ENCODE measurements around the gene POU1F1.
"Not testable (repeated sequence)": the region's sequence is repeated elsewhere in the genome, so short reads cannot be mapped to it uniquely, and the experiment has no call there.

Gene POU1F1, protein sequence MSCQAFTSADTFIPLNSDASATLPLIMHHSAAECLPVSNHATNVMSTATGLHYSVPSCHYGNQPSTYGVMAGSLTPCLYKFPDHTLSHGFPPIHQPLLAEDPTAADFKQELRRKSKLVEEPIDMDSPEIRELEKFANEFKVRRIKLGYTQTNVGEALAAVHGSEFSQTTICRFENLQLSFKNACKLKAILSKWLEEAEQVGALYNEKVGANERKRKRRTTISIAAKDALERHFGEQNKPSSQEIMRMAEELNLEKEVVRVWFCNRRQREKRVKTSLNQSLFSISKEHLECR

DNA sequence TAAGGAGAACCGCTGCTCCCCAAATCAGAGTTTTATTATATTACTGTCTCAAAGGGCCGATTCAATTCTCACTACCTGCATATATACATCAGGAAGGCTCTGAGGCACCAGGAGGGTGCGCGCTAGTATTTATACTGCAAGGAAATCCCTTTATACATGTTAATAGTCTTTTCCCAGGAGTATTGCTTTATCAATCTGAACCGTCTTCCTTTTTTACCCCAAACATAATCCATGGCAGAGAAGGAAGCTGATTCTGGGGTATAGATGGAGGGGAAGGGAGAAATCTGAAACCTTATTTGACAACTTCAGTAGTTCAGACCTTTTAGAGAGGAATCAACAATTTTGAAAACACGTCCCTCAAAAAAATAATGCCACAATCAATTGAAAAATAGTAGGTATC is at the start of gene POU1F1:
TSS of gene POU1F1 (minus strand) at position 101 of the 400 bp plus-strand sequence. CDS start 122 bp downstream, outside the sequence.
- DNase-seq, result no peak

DNA sequence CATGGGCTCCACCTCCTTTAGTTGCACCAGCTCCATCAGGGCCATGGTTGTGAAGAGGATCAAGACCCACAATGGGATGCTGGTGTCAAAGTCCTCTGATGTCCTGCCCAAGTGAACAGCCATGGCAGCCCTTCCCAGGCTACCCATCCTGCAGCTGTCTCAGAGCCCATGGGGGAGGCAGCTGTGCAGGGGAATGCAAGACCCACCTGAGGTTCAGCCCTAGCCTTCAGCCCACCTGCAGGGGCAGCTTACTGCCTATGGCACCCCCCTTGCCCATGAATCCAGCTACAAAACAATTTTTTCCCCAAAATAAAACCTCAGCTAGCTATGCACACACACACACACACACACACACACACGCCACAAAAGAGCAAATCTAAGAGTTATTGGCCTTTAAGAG is 48.2 kb upstream of the POU1F1 start:
- no peak for DNase-seq

DNA sequence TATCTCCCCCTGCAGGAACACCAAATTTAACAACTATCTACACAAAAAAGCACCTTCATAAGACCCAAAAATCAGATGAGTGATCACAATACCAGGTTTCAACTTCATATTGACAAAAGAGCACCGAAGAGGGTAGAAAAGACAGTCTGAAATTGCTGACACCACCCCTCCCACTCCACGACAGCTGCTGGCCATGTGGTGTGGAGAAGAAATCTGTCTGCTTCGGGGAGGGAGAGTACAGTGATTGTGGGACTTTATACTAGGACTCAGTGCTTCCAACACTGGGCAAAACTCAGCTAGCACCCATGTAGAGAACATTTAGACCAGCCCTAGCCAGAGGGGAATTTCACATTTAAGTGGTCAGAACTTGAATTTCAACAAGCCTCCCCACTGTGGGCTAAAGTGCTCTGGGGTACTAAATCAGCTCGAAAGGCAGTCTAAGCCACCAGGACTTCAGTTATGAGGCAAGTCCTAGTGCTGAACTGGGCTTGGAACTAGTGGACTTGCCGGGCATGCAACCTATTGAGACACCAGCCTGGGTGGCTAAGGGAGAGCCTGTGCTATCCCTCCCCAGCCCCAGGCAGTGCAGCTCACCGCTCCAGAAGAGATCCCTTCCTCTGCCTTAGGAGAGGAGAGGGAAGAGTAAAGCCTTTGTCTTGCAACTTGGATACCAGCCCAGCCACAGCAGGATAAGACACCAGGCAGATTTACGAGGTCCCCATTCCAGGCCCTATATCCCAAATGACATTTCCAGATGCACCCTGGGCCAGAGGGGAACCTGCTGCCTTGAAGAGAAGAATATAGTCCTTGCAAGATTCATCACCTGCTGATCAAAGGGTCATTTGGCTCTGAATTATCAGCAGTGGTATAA is 44.6 kb upstream of the POU1F1 start:
- DNase-seq, result no peak

DNA sequence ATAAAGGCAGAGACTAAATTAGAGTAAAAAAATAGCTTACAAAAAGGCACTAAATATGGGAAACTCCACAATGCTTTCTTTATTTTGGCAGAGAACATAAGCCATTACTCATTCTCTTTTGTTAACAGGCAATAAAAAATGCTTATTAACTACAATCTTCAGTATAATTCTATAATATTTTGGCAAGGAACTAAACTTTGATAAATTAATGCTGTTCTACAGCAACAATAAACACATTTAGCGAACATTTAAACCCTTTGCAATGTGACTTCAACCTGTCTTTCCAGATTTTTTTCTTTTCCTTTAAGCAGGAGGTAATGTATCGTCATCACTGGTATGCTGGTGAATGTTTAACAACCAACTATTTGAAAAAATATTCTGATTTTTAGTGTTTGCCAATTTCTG is 42.2 kb upstream of the POU1F1 start:
- DNase-seq, result no peak

DNA sequence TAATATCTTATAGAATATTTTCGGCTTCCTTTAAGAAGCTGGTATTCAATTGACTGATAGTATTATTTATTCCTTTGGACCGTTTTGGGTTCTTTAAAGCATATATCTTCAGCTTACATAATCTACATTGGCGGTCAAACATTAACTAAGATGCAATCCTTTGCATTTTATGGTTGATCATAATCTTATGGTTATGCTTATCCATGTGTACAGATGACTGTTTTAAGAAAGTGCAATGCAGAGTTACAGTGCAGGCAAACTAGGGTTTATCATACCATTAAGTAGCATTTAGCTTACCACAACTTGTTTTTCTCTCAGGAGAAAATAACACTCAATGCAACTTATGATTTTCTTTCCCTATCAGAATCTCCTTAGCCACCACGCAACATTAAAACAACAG is 41.4 kb upstream of the POU1F1 start:
- DNase-seq, result no peak

DNA sequence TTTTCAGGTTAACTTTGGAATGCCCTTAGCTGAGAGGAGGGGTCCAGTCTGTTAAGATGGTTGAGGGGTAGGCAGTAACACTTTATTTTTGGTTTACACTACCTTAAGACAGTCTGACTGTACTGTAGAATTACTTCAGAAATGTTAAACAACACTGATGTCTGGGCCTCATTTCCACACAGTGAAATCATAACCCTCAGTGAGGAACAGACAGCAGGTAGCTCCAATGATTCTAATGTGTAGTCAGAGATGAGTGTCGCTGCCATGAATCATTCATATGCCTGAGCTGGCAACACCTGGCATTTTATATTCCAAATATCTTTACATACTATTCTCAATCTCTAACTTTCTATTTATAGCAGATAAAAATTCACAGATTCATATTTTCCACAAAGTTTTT is 37.3 kb upstream of the POU1F1 start:
- DNase-seq, result no peak

DNA sequence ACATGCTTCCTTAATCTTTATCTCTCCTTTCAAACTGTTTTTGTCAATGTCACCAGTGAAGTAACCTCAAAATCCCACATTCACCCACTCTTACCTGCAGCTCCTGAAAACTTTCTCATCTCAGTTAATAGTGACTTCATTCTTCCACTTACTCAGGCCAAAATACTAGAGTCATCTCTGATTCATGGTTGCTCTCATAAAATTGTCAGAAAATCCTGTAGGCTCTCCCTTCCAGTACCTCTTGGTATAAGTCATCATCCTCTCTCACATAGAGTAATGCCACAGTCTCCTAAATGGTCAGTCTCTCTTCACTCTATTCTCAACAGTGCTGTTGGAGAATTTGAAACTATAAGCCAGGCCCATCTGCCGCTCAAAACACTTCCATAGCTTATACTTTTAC is 34.9 kb upstream of the POU1F1 start:
- no peak for DNase-seq

DNA sequence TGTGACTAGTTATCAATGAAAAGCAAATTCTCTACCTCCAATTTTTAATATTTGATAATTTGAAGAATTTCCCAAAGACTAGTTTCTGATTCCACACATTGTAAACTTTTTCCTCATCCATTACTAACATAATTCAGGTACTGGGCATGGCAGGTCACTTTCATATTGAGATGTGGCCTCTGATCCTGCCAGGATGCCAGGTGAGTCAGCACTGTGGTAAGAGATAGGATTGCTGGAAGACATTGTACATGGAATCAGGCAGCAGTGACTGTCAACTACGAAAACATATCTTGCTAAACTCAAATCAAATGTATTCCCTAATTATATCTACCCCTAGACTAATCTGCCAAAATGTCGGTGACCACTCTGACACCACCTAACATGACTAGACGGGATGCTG is 33.2 kb upstream of the POU1F1 start:
- no peak for DNase-seq

DNA sequence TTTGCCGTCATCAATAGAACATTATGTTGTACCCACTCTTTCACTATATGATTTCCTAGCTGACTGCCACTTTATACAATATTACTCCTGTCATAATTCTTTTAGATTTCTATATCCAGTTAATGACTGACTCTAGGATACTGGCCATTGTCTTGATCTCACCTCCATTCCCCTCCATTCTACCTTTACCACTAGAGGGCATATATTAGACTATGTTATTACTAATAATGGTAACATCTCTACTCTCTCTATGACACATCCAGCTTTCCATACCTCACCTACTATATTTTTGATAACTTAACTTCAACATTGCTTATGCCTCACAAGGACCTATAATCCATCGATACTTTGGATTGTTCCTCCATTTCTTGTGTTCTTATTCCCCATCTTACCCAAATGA is 31.4 kb upstream of the POU1F1 start:
- DNase-seq, result no peak

DNA sequence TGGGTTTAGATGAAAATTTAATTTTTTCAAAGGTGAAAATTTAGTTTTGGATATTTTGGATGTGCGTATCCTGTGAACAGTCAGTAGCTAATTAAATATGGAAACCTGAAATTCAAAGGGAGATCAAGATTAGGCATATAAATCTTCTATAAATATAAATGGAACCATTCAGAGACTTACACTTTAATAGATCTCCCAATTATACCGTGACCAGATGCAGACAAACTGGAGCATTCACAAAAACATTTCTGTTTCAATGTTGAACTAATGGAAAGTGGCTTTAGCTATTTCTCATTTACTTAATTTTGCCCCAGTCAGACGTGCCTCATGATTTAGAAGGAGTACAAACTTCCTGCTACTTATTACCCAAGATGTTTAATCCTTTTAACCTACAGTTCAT is 29.1 kb upstream of the POU1F1 start:
- no peak for DNase-seq

DNA sequence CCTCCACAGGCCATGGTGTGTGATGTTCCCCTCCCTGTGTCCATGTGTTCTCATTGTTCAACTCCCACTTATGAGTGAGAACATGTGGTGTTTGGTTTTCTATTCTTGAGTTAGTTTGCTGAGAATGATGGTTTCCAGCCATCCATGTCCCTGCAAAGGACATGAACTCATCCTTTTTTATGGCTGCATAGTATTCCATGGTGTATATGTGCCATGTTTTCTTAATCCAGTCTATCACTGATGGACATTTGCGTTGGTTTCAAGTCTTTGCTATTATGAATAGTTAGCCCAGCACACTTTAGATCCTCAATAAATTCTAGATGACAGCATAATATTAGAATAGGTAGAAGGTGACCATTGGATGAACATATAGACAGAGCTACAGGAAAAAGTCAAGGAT is 28.6 kb upstream of the POU1F1 start:
- DNase-seq, result not testable (repeated sequence)

DNA sequence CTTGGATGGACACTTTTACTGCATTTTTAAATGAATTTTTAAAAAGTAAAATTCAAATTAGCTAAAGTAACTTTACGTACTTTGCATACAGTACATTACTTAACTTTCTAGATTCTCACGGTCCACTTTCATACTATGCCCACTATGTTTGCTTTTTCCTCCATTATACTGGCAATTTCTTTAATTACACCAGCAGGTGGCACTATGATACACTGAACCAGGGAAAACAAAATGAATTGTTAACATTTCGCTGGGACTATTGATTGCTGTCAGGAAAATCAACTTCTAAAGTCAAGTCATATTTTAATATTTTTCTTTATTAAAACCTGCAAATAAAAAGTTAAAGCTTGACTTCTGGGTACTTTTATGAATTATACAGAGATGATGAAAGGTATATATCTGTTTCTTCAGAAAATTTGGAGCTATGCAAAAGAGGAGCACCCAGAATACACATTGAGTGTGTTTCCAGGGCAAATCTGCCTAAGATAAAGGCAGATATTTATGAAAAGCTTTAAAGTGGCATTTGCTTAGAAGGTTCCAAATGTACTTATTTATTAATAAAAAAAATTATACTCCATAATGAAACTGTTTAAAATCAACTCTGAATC is 21.8 kb upstream of the POU1F1 start:
- peak in 2 of 6 experiments; percentile 27 to 39 for DNase-seq

DNA sequence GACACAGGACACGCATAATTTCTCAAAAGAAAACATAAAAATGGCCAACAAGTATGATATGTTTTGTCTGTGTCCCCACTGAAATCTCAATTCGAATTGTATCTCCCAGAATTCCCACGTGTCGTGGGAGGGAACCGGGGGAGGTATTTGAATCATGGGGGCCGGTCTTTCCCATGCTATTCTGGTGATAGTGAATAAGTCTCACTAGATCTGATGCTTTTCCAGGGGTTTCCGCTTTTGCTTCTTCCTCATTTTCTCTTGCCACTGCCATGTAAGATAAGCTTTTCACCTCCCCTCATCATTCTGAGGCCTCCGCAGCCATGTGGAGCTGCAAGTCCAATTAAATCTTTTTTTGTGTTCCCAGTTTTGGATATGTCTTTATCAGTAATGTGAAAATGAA is 12.1 kb upstream of the POU1F1 start:
- no peak for DNase-seq

DNA sequence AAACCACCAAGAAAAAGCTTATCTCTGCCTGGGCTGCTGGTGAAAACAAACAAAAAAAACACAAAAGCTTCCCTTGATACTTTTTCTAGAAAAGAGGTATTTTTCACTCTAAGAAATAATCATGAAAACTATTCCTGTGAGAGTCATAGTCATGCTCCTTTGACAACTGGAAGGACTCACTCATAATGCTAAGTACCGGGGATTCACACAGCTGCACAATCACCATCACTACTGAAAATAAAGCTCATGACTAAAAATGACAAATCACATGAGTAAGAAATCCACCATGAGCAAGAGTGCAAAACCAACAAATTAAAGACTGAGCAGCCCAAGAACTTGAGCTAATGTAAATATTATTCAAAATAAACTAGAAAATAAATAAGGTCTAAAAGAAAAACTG is 10.6 kb upstream of the POU1F1 start:
- no peak for DNase-seq

DNA sequence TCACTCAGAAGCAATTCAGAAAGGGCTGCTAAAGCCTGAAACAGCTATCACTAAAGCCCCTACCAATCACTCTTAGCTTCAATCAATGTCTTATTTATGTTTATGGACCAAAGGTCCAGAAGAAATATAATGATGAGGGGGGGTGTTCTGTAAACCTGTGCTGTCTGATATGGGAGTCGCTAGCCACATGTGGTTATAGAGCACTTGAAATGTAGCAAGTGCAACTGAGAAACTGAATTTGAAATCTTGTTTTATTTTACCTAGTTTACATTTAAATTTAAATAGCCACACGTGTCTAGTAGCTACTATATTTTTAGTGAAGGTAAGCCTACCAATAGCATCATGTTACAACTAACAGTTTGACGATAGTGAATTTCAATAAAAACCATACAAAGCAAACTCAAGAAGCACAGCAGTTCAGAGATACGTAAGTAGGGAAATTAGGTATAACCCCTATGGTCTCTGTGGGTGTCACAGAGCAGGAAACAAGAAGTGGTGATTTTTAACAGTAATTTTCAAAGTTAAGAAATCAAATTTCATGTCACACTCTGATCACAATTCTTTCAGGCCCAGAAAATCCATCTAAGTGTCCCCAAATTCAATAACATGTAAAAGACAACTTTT is 3.6 kb downstream of the POU1F1 start:
- DNase-seq, result no peak

DNA sequence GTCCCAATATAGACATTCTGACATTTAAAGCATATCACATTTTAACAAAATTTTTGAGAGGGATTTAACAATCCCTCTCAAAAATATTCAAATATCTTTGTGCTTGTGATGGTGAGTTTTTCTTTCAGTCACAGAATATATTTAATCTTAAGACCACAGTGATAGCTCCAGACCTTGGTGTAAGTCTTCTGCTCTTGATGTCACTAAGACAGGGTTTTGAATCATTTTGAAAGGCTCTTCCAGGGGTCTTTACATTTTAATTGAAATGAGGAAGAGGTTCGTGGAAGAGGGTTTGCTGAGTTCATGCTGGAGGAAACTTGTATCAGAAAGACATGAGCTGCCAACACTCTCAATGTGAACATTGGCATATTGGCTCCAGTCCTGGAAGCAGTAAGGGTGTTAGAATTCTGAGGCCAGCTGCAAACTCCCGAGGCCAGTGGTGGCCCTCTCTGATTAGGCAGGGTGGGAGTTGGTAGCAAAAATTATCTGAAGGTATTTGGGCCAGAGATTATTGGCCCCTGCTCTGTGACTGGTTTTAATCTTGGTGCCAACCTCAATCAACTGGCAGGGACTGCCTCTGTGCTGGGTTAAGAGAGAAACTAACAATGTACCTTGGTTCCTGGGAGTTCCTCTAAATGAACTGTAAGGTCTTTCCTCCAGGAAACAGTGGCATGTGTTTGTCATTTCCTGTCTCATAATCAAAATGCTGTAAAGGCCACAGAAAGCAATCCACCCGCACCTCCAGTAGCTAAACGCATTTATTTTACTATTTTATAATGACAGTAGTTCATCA is 5.3 kb downstream of the POU1F1 start:
- DNase-seq, result no peak

DNA sequence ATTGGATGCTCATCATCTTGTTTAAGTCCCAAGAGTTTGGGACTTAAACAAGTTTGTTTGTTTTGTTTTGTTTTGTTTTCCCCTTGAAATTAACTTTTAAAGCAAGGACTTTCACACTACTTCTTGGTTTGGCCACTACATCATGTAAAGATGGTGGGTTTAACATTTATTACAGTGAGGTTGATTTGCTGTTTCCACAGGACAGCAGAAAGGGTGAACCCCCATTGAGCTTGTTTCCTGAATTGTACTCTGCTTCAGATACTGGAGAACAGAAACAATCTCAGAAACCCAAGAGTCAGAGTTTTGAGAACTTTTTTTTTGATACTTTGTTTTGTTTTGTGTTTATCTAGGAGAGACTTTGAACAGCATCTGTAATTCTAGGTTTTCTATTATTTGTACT is 6.7 kb downstream of the POU1F1 start:
- DNase-seq, result no peak

DNA sequence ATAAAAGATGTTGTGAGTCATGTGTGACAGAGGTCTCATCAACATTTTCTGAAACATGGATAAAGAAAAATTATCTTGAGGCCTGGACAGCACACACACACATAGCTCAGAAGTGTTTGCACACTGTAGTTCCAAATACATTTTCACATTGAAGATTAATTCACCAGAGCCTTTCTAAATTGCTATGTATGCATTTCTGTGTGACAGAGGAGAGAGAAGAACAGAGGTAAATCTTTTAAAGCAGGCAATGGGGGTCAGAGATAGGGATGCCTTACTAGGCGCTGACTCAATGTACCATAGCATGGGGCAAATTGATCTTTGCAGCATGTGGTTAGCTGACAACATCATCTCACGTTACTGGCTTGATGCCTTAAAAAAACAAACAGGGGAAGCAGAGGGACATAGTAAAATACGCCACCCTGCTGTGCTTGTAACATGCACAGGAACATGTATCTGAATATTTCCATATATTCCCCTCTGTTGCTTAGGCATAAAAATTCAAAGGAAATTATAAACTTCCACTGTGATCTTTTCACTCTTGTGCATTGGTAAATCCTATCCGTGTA is 7.7 kb downstream of the POU1F1 start:
- DNase-seq, result no peak

DNA sequence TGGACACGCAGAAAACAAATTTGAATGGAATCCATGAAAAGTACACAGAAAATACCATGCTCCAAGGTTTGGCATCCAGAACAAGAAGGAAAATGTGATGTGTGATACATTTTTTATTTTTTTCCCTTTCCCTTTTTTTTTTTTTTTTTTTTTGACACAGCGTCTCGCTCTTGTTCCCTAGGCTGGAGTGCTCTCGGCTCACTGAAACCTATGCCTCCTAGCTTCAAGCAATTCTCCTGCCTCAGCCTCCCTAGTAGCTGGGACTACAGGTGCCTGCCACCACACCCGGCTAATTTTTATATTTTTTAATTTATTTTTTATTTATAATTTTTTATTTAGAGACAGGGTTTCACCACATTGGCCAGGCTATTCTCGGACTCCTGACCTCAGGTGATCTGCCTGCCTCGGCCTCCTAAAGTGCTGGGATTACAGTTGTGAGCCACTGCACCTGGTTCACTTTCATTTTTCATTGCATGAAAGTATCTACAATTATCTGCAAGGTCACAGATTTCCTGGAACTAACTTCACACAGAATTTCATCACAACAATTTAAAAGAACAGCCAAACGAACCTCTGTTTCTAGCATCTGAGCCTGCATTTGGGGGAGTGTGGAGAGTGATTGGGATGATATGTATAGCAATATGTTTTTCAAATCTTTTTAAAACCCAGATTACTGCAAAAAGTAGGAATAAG is 8.3 kb downstream of the POU1F1 start:
- DNase-seq, result no peak

DNA sequence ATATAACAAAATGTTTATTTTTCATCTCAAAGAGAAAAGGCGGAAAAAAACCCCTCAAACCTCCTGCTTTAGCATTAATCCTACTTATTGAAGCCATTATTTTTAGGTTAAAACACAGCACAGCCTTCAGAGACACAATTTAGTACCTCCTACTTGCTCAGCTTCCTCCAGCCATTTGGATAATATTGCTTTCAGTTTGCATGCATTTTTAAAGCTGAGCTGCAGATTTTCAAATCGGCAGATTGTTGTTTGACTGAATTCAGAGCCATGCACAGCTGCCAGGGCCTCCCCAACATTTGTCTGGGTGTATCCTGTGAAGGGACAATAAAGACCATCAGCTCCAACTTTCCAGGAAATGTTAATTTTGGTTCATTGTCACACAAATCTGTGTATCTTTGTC is 14.5 kb downstream of the POU1F1 start:
- DNase-seq, result no peak

DNA sequence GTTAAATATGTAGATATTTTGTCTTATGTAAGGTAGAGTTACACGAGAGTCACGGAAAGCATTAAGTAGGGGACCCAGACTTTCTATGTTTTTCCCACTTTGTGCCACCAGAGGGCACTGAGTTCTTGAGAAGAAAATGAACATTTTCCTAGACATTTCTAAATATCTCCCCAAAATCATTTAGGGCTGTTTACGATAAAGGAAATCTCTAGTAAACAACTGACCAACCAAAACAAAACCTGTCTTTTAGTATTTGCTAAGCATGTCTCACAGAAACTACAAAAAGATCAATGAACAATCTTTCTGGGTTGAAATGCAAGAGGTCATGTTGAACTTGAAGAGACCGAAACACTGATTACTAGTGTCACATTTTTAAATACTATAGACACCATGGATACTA is 16.1 kb downstream of the POU1F1 start:
- peak in 4 of 6 experiments; percentile 1 to 16 (median 5) for DNase-seq

DNA sequence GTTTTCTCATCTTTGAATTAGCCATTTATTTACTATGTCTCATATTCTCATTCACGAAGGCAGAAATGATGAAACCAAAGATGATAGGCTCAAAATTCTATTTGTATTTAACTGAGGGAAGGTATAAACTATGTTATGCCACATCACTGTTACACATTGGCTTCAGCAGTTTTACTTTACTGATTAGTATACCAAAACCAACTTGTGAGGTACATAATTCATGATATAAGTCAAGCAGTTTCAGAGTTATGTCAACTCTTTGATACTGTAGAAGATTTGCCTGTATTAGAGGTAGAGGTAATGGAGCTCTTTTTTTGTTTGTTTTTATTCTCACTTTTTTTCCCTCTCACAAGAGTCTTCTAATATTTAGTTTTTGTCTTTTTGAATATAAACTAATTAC is 26.4 kb downstream of the POU1F1 start:
- DNase-seq, result no peak
